A673 (cell line): ENCODE results near the gene GCNT4. TPM values are rescaled to one million over a fixed set of nuclear protein-coding genes. Genes with fewer than 3 reads are reported as not detected.
"Not testable (repeated sequence)": the region's sequence is repeated elsewhere in the genome, so short reads cannot be mapped to it uniquely, and the experiment has no call there.

Experiments used
- BruUV-seq: library from RNA; stranded (reverse); fragments of 400-500 nt; replicated peaks from 2 replicates; lab custom pipeline; 2021; lab: Mats Ljungman, UMichigan
- CTCF ChIA-PET: fragments of 300-600 bp; sonication (Branson Sonifier 250); formaldehyde crosslinking; loops from one replicate; lab custom pipeline; 2022; ENCODE audit warnings: antibody characterized with exemption; lab: Charles Lee
- POLR2A ChIA-PET: fragments of 300-600 bp; sonication (Branson Sonifier 250); formaldehyde crosslinking; loops from one replicate; lab custom pipeline; 2022; ENCODE audit warnings: antibody characterized with exemption; ENCODE audit not compliant: low non-redundant PET; lab: Charles Lee
- DNase-seq: peaks from one replicate; pipeline ENCODE4 v3.0.0-alpha.2; 2015; ENCODE audit warnings: low spot score
- H3K27ac ChIP-seq: fragments of 200-600 bp; sonication (generic); 2 replicates; pipeline ENCODE4 v1.5.1; 2016; ENCODE audit warnings: mixed run types, low read depth, mild to moderate bottlenecking, mixed read lengths, antibody characterized with exemption, low read length; ENCODE audit not compliant: poor library complexity, severe bottlenecking
- H3K27me3 ChIP-seq: fragments of 200-600 bp; sonication (generic); replicated peaks from 2 replicates; pipeline ENCODE4 v1.6.1; 2017; ENCODE audit warnings: mixed run types, low read depth, mild to moderate bottlenecking, mixed read lengths, antibody characterized with exemption, low read length; ENCODE audit not compliant: insufficient read depth, poor library complexity
- H3K36me3 ChIP-seq: fragments of 200-600 bp; sonication (generic); 2 replicates; pipeline ENCODE4 v1.6.1; 2016; ENCODE audit warnings: mixed run types, mild to moderate bottlenecking, mixed read lengths, antibody characterized with exemption, low read length; ENCODE audit not compliant: insufficient read depth, poor library complexity, severe bottlenecking
- H3K4me1 ChIP-seq: fragments of 200-600 bp; sonication (generic); 2 replicates; pipeline ENCODE4 v1.6.1; 2017; ENCODE audit warnings: mixed run types, mild to moderate bottlenecking, mixed read lengths, antibody characterized with exemption, low read length; ENCODE audit not compliant: insufficient read depth, poor library complexity, severe bottlenecking
- H3K4me3 ChIP-seq: fragments of 200-600 bp; sonication (generic); 2 replicates; pipeline ENCODE4 v1.5.1; 2016; ENCODE audit warnings: low read depth, mixed run types, mild to moderate bottlenecking, mixed read lengths, low read length; ENCODE audit not compliant: poor library complexity, severe bottlenecking
- H3K9me3 ChIP-seq: fragments of 200-600 bp; sonication (generic); 2 replicates; pipeline ENCODE4 v1.6.1; 2016; ENCODE audit warnings: mixed run types, low read depth, mild to moderate bottlenecking, mixed read lengths, antibody characterized with exemption, low read length; ENCODE audit not compliant: poor library complexity, severe bottlenecking
- CTCF ChIP-seq: fragments of 300-800, 200-600 bp; sonication (generic); conservative IDR thresholded peaks from 2 replicates; pipeline ENCODE4 v1.5.1; 2017; ENCODE audit warnings: low read depth, mild to moderate bottlenecking, antibody characterized with exemption, low read length, moderate library complexity, mixed read lengths
- EZH2 ChIP-seq: fragments of 200-600 bp; sonication (generic); IDR thresholded peaks from 2 replicates; pipeline ENCODE4 v1.6.1; 2017; ENCODE audit warnings: borderline replicate concordance, low read depth, mild to moderate bottlenecking, mixed read lengths, antibody characterized with exemption, low read length; ENCODE audit not compliant: poor library complexity, severe bottlenecking
- intact Hi-C: fragments of 100-400 bp; cut with micrococcal nuclease; formaldehyde crosslinking; loops from one replicate; pipeline ENCODE4 v1.10.0; 2022; ENCODE audit not compliant: unreplicated experiment
- total RNA-seq: library from RNA; stranded (reverse); gene quantifications from 2 replicates; pipeline ENCODE4 v1.2.3, GENCODE V29; 2021

The GCNT4 gene
- total RNA-seq, 1 experiment from 2014 or later = 2.5 TPM

- ChIA-PET CTCF (no interaction called here), POLR2A (no interaction called here)
- BruUV-seq = no TSS peak
- H3K4me3 ChIP-seq = no peak overlapping the region
- no peak overlapping the region for H3K27ac ChIP-seq
- H3K9me3 ChIP-seq = no peaks in the 10 kb centered on the region
- no peaks in the 10 kb centered on the region for H3K4me1 ChIP-seq
- H3K27me3 ChIP-seq = no peaks in the 10 kb centered on the region
- no peaks in the 10 kb centered on the region for H3K36me3 ChIP-seq
- no peak for DNase-seq
- intact Hi-C loops = no loop called here
- TF ChIP-seq CTCF = no peak
- no peak for TF ChIP-seq EZH2
Observed at GRCh38 chr5:75081510-75081909, 29.2 kb upstream of the GCNT4 start.

- H3K36me3 ChIP-seq, DNase-seq, H3K4me3 ChIP-seq, intact Hi-C loops, H3K4me1 ChIP-seq, H3K27ac ChIP-seq, BruUV-seq, H3K9me3 ChIP-seq, CTCF ChIA-PET, POLR2A ChIA-PET, H3K27me3 ChIP-seq: not testable (repeated sequence)
Observed at GRCh38 chr5:75079346-75079745, 27.0 kb upstream of the GCNT4 start.

GRCh38 chr5:75078027-75078426 lies 25.7 kb upstream of the GCNT4 start:
- intact Hi-C loops = no loop called here
- H3K4me1 ChIP-seq = no peaks in the 10 kb centered on the region
- TF ChIP-seq CTCF = no peak
- TF ChIP-seq EZH2 = no peak
- no peaks in the 10 kb centered on the region for H3K27me3 ChIP-seq
- no peak for DNase-seq
- H3K9me3 ChIP-seq = no peaks in the 10 kb centered on the region
- no peaks in the 10 kb centered on the region for H3K36me3 ChIP-seq
- no TSS peak for BruUV-seq
- no peak overlapping the region for H3K4me3 ChIP-seq
- H3K27ac ChIP-seq = no peak overlapping the region
- POLR2A ChIA-PET = no interaction called here
- CTCF ChIA-PET = no interaction called here

GRCh38 chr5:75072061-75072460 lies 19.7 kb upstream of the GCNT4 start:
- CTCF ChIA-PET = no interaction called here
- no peak overlapping the region for H3K4me3 ChIP-seq
- H3K36me3 ChIP-seq = no peaks in the 10 kb centered on the region
- no peak overlapping the region for H3K27ac ChIP-seq
- POLR2A ChIA-PET = no interaction called here
- H3K27me3 ChIP-seq = no peaks in the 10 kb centered on the region
- no TSS peak for BruUV-seq
- no peak for DNase-seq
- intact Hi-C loops = no loop called here
- no peaks in the 10 kb centered on the region for H3K4me1 ChIP-seq
- no peaks in the 10 kb centered on the region for H3K9me3 ChIP-seq
- TF ChIP-seq CTCF (no peak), EZH2 (no peak)
